ENCODE results near the gene PGLYRP4.

The PGLYRP4 gene

DNA sequence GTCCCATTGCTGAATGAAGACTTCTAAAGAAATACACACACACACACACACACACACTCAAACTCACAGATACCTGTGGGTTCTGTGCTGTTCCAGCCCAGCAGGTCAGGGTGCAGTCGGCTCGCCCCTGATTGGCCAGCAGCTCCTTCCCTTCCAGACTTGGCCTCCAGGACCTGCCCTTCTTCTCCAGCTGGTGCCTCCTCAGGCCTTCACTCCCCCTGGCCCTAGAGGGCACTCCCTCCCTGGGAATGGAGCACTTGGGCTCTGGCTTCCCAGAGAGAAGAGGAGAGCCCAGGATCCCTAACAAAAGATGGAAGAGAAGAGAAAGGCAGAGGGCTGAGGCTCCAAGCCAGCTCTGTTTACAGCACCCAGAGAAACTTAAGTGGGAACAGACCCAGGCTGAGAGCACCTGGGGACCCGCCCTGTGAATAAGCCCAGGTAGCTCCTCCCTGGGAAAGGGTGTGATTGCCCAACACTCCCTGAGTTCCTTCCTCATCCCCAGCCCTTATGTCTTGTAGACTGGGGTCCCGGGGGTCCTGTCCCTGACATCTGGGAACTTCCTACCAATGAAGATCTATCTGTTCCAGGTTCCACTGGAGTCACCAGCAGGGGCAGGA is 36.0 kb downstream of the PGLYRP4 start, which contains the start of gene PGLYRP3:
TSS of gene PGLYRP3 (minus strand) at position 383 of the 617 bp plus-strand sequence. CDS start 2,287 bp downstream, outside the sequence.
- H3K27me3 ChIP-seq (replicated peaks; ENCODE audit: insufficient read depth, low read length), result no peaks in the 10 kb centered on the region
- no peak for DNase-seq
- H3K9me2 ChIP-seq (replicated peaks; ENCODE audit: insufficient read depth, low read length), result no peaks in the 10 kb centered on the region
- no peak within 1 kb of the TSS for H3K27ac ChIP-seq (ENCODE audit: low read length)
- no peak within 1 kb of the TSS for H3K9ac ChIP-seq (ENCODE audit: low read length)
- H3K79me2 ChIP-seq (ENCODE audit: low read length), result no peaks in the 10 kb centered on the region
- no peaks in the 10 kb centered on the region for H3K36me3 ChIP-seq (replicated peaks; ENCODE audit: insufficient read depth, low read length)
- no peaks in the 10 kb centered on the region for H3F3A ChIP-seq (ENCODE audit: insufficient read depth, low read length)
- no peak within 1 kb of the TSS for H3K4me3 ChIP-seq (ENCODE audit: low read length)
- H2AFZ ChIP-seq (ENCODE audit: low read length), result no peak within 1 kb of the TSS
- no peaks in the 10 kb centered on the region for H4K20me1 ChIP-seq (ENCODE audit: insufficient read depth, low read length)
- no peak for TF ChIP-seq EZH2phosphoT487 (IDR thresholded peaks at IDR 0.05; ENCODE audit: low read length)
- TF ChIP-seq EZH2 (optimal IDR thresholded peaks at IDR 0.05; ENCODE audit: low read depth, low read length), result no peak
- TF ChIP-seq, protein P1, sequence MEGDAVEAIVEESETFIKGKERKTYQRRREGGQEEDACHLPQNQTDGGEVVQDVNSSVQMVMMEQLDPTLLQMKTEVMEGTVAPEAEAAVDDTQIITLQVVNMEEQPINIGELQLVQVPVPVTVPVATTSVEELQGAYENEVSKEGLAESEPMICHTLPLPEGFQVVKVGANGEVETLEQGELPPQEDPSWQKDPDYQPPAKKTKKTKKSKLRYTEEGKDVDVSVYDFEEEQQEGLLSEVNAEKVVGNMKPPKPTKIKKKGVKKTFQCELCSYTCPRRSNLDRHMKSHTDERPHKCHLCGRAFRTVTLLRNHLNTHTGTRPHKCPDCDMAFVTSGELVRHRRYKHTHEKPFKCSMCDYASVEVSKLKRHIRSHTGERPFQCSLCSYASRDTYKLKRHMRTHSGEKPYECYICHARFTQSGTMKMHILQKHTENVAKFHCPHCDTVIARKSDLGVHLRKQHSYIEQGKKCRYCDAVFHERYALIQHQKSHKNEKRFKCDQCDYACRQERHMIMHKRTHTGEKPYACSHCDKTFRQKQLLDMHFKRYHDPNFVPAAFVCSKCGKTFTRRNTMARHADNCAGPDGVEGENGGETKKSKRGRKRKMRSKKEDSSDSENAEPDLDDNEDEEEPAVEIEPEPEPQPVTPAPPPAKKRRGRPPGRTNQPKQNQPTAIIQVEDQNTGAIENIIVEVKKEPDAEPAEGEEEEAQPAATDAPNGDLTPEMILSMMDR (IDR thresholded peaks at IDR 0.05; ENCODE audit: low read length), result no peak
- H3K4me1 ChIP-seq (ENCODE audit: low read length), result no peaks in the 10 kb centered on the region
- no peak within 1 kb of the TSS for H3K4me2 ChIP-seq (ENCODE audit: low read depth, low read length)
- no peaks in the 10 kb centered on the region for H3K9me3 ChIP-seq (replicated peaks; ENCODE audit: insufficient read depth, low read length)

DNA sequence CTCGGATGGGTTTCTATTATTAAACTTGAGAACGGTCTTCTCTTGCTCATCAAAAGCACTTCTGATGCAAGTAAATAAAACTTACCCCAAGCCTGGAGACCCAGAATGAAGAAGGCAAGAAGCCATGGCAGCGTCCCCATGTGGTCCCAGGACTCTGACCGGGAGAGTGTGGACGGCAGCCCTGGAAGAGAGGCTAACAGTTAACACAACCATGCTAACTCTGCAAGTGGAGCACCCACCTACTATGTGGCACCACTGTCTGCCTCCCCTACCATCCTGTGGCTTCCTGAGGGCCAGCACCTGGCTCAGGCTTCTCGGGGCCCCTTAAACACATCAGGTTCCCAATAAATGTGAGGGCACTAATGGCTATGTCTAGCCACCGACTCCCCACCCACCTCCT is 38.1 kb downstream of the PGLYRP4 start:
- Histone ChIP-seq H3K27me3 (replicated peaks; ENCODE audit: insufficient read depth, low read length) (no peaks in the 10 kb centered on the region), H3K4me2 (ENCODE audit: low read depth, low read length) (no peak overlapping the region)

DNA sequence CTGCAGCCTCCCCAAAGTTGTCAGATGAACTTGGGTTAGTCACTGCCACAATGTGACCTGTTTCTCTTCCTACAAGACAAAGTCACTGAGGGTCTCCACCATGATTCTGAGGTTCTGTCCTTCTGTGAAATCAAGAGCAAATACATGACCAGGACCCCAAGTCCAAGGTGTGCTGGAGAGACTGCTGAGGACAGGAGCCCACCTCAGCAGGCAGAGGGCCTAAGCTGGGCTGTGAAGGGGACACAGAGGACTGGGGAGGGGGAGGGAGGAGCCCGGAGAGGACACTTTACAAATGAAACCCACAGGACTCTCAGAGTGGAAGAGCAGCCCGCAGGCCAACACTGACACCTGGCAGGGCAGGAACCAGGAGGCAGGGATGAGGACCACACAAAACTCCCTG is 39.2 kb downstream of the PGLYRP4 start:
- Histone ChIP-seq H3K4me2 (ENCODE audit: low read depth, low read length) (no peak overlapping the region), H3F3A (ENCODE audit: insufficient read depth, low read length) (no peaks in the 10 kb centered on the region)

More for the DNA sequence above, 38.1 kb downstream of the PGLYRP4 start:
- Histone ChIP-seq H3K36me3 (replicated peaks; ENCODE audit: insufficient read depth, low read length) (no peaks in the 10 kb centered on the region), H3K4me1 (ENCODE audit: low read length) (no peaks in the 10 kb centered on the region), H2AFZ (ENCODE audit: low read length) (no peak overlapping the region), H3K9me2 (replicated peaks; ENCODE audit: insufficient read depth, low read length) (no peaks in the 10 kb centered on the region), H3K9me3 (replicated peaks; ENCODE audit: insufficient read depth, low read length) (no peaks in the 10 kb centered on the region), H3K9ac (ENCODE audit: low read length) (no peak overlapping the region), H3F3A (ENCODE audit: insufficient read depth, low read length) (no peaks in the 10 kb centered on the region), H3K27ac (ENCODE audit: low read length) (no peak overlapping the region), H3K4me3 (ENCODE audit: low read length) (no peak overlapping the region), H4K20me1 (ENCODE audit: insufficient read depth, low read length) (no peaks in the 10 kb centered on the region), H3K79me2 (ENCODE audit: low read length) (no peaks in the 10 kb centered on the region)
- DNase-seq, result no peak
- TF ChIP-seq, protein P1 (IDR thresholded peaks at IDR 0.05; ENCODE audit: low read length), result no peak
- no peak for TF ChIP-seq EZH2 (optimal IDR thresholded peaks at IDR 0.05; ENCODE audit: low read depth, low read length)
- no peak for TF ChIP-seq EZH2phosphoT487 (IDR thresholded peaks at IDR 0.05; ENCODE audit: low read length)

More for the DNA sequence above, 39.2 kb downstream of the PGLYRP4 start:
- Histone ChIP-seq H3K9ac (ENCODE audit: low read length) (no peak overlapping the region), H2AFZ (ENCODE audit: low read length) (no peak overlapping the region), H3K27ac (ENCODE audit: low read length) (no peak overlapping the region), H3K9me2 (replicated peaks; ENCODE audit: insufficient read depth, low read length) (no peaks in the 10 kb centered on the region), H3K4me3 (ENCODE audit: low read length) (no peak overlapping the region), H3K4me1 (ENCODE audit: low read length) (no peaks in the 10 kb centered on the region), H3K79me2 (ENCODE audit: low read length) (no peaks in the 10 kb centered on the region), H3K36me3 (replicated peaks; ENCODE audit: insufficient read depth, low read length) (no peaks in the 10 kb centered on the region), H3K27me3 (replicated peaks; ENCODE audit: insufficient read depth, low read length) (no peaks in the 10 kb centered on the region), H3K9me3 (replicated peaks; ENCODE audit: insufficient read depth, low read length) (no peaks in the 10 kb centered on the region), H4K20me1 (ENCODE audit: insufficient read depth, low read length) (no peaks in the 10 kb centered on the region)
- TF ChIP-seq EZH2phosphoT487 (IDR thresholded peaks at IDR 0.05; ENCODE audit: low read length) (no peak), EZH2 (optimal IDR thresholded peaks at IDR 0.05; ENCODE audit: low read depth, low read length) (no peak)
- TF ChIP-seq, protein P1 (IDR thresholded peaks at IDR 0.05; ENCODE audit: low read length), result no peak
- no peak for DNase-seq
